ENCODE data around the gene HJURP. TPM values are rescaled to one million over a fixed set of nuclear protein-coding genes. Genes with fewer than 3 reads are reported as not detected.

HJURP gene
- total RNA-seq, 1 donor from 2014 or later, result 45.6 TPM

DNA sequence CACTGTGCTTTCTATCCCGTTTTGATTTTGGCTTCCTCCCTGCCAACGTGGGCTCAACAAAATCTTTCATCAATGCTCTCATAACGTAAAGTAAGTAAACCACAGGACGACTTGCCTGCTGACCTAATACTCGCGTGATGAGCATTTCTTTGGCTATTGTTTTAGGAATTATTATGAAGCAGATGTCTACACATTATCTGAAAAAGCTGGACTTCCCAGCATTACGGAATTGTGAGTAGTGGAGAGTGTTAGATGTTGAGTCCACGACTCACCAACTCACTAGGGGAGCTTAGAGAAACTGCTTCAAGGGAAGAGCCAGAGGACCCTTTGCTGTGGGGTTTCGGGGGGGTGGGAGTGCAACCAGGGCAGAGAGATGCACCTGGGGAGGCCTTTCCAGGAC lies 21.9 kb downstream of the HJURP start:
- peaks cover 4% of the 10 kb centered on the region for H3K4me1 Mint-ChIP-seq
- no peak overlapping the region for H3K27ac Mint-ChIP-seq

DNA sequence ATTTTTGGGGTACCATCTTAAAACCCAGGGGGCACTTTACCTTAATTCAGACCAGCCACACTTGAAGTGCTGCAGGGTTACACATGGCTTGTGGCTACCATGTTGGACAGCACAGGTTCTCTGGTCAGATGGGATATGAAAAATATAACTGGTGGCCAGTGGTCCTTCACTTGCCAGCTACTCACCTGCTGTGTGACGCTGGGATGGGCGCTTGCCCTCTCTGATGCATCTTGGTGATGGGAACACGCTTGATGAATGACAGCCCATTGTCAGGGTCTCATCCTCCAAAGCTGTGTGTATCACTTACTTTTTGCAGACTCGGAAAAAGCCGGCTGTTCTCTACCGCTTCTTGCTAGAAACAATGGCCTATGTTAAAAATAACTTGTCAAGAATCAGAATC lies 22.5 kb downstream of the HJURP start:
- H3K27ac Mint-ChIP-seq, result no peak overlapping the region
- peaks cover 24% of the 10 kb centered on the region for H3K36me3 Mint-ChIP-seq (ENCODE audit: low read depth)
- no peaks in the 10 kb centered on the region for H3K27me3 Mint-ChIP-seq
- H3K4me3 Mint-ChIP-seq, result no peak overlapping the region
- H3K4me1 Mint-ChIP-seq, result peaks cover 4% of the 10 kb centered on the region
- DNase-seq, result no peak
- H3K9me3 Mint-ChIP-seq, result no peaks in the 10 kb centered on the region
- intact Hi-C loops (cut with micrococcal nuclease), result no loop called here

More for the DNA sequence above, 21.9 kb downstream of the HJURP start:
- intact Hi-C loops (cut with micrococcal nuclease), result no loop called here
- DNase-seq, result no peak
- Mint-ChIP-seq H3K27me3 (no peaks in the 10 kb centered on the region), H3K36me3 (ENCODE audit: low read depth) (peaks cover 28% of the 10 kb centered on the region), H3K9me3 (no peaks in the 10 kb centered on the region), H3K4me3 (no peak overlapping the region)

DNA sequence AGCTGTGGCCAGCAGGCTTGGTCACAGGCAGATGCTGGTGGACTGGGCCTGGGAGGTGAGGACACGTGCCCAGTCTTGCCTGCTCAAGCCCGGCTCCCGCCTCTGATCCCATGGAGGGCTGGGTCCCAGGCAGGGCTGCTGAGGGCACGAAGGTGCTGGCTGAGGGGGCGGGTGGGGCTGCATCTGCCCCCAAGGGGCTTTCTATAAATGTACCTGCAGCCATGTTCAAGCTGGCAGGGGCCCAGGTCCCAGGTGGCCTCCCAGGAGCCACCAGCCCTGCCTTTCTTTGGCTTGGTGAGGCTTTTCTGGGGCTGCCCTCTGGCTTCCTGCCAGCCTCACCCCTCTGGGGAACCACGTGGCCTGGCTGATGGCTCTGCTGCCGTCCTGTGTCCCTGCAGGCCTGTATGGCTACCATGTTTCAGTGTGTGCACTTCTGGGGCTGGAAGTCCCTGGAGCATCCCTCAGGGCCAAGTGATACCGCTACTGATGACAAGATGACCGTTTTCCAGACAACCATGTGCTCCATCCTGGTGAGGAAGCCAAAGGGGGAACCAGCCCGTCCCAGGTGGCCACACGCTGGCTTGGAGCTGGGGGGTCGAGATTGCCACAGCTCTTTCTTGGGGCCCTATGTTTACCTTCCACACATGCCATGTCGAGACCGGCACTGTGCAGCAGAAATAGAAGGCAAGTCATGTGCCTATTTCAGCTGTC lies 23.2 kb downstream of the HJURP start:
- H3K4me1 Mint-ChIP-seq, result peaks cover 4% of the 10 kb centered on the region
- intact Hi-C loops (cut with micrococcal nuclease), result no loop called here

DNA sequence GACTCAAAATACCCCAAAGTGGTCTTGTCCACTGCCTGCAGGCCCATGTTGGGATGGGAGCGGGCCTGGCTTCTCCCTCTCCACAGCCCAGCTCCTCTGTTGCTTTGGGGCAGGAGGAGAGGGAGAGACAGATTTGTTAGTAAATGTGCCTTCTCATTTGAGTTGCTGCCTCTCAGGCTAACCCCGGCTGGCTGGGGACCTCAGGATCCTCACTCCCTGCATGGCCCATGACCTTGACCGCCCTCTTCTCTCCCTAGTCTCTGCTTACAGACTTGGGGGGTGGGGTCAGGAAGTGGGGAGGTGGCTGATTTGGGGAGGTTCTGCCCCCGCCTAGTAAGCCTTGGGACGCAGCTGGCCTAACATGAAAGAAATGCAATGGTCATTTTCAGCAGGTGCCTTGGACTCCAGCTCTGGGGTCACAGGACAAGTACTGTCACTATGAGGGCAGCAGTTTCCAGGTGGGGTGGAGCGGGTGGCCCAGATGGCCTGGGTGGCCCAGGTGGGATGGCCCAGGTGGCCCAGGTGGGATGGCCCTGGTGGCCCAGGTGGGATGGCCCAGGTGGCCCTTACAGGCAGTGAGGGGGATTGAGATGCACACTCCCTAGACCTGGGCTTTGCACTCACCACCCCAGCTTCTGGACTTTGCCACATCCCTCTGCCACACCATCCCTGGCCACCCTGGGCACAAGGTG lies 24.1 kb downstream of the HJURP start:
- DNase-seq, result no peak

More for the DNA sequence above, 23.2 kb downstream of the HJURP start:
- H3K27me3 Mint-ChIP-seq, result peaks cover 2% of the 10 kb centered on the region
- no peak for DNase-seq
- no peak overlapping the region for H3K4me3 Mint-ChIP-seq
- H3K36me3 Mint-ChIP-seq (ENCODE audit: low read depth), result peaks cover 18% of the 10 kb centered on the region
- H3K27ac Mint-ChIP-seq, result no peak overlapping the region
- no peaks in the 10 kb centered on the region for H3K9me3 Mint-ChIP-seq

DNA sequence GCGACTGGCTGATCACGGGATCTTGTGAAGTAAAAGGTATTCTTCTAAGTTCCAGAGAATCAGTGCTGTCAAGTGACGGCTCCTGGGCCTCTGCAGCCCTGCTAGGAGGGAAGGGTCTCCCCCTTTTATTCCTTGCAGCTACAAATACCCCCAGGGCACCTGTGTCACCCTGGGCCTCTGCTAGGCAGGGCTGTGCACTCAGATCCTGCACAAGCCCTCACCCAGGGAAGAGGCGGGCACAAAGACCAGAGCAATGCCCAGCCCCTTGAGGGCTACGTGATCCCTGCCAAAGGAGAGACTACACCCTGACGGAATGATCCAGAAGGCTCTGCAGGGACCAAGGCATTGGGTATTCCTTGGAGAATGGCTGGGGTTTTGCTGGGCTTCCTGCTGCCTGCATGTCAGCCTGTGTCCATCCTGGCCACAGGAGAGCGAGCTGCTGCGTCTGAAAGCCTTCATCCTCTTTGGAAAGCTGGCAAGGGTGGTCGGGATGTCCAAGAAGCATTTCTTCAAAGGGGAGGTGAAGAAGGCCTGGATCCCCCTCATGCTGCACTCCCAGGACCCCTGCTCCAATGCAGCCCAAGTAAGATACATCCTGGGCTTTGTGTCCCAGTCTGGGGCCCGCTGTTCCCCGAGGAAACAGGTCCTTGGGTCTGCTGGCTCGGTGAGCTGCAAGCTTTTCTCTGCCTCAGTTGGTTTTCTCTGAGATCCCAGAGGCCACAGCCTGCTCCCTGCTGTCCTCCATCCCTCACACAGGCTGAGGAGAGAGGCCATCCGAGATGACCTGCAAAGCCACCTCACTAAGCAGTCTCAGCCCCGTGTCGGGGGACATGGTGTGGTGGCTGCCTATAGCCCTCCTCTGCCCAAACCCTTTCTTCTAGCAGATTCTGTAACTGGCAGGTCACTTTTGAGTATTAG lies 24.9 kb downstream of the HJURP start:
- intact Hi-C loops (cut with micrococcal nuclease), result no loop called here
- no peaks in the 10 kb centered on the region for H3K4me1 Mint-ChIP-seq
- H3K36me3 Mint-ChIP-seq (ENCODE audit: low read depth), result peaks cover 7% of the 10 kb centered on the region
- peaks cover 11% of the 10 kb centered on the region for H3K27me3 Mint-ChIP-seq
- H3K4me3 Mint-ChIP-seq, result no peak overlapping the region
- no peak for DNase-seq
- no peaks in the 10 kb centered on the region for H3K9me3 Mint-ChIP-seq
- H3K27ac Mint-ChIP-seq, result no peak overlapping the region

More for the DNA sequence above, 24.1 kb downstream of the HJURP start:
- Mint-ChIP-seq H3K9me3 (no peaks in the 10 kb centered on the region), H3K4me1 (peaks cover 4% of the 10 kb centered on the region), H3K4me3 (no peak overlapping the region), H3K36me3 (ENCODE audit: low read depth) (peaks cover 13% of the 10 kb centered on the region), H3K27ac (no peak overlapping the region), H3K27me3 (peaks cover 7% of the 10 kb centered on the region)
- intact Hi-C loops (cut with micrococcal nuclease), result no loop called here

DNA sequence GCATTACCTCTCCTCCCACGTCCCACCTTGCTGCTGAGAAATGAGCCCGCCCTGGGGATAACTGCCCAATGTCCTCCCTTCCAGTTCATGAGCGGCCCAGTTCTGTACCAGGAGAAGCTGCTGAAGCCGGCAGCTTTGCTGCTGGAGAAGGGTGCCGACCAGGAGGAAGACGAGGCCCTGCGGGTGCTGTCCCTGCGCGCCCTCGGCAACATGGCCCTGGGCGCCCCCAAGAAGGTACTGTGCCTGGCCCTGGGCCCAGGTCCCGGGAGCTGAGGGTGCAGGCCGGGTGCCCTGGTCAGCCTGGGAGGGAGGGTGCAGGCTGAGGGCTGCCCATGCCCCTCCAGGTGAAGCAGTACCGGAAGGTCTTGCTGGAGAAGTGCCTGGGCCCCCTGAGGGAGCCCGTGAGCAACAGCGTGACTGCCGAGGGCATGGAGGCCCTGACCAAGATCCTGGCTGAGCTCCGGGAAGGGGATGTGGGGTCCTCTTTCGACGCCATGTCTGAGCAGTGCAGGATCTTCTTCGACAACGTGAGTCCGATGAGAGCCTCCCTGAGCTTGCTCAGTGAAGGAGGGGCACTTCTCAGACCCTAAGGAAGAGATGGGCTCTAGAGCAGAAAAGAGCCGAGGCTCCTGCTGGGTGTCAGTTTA lies 25.7 kb downstream of the HJURP start:
- Mint-ChIP-seq H3K27ac (no peak overlapping the region), H3K4me1 (no peaks in the 10 kb centered on the region)
- DNase-seq, result no peak

DNA sequence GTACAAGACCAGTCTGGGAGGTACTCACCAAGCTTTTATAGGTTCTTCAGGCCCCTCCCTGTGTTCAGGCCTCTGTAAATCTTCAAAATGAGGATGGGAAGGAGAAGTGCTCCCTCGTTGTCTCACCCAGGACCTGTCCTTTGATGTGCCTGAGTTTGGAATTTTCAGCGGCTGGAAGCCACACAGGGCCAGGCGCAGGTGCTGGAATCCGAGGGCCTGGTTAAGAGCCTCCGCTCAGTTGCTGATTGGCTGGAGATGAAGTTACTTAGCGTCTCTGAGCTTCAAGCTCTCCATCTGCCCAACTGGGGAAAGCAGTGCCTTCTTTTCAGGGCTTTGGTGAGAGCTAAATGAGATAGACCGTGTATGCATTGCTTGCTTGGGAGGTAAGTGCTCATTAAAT lies 30.0 kb downstream of the HJURP start:
- Mint-ChIP-seq H3K27ac (no peak overlapping the region), H3K9me3 (no peaks in the 10 kb centered on the region), H3K36me3 (ENCODE audit: low read depth) (no peaks in the 10 kb centered on the region), H3K4me3 (no peak overlapping the region), H3K4me1 (no peaks in the 10 kb centered on the region), H3K27me3 (peaks cover 11% of the 10 kb centered on the region)
- DNase-seq, result no peak
- intact Hi-C loops (cut with micrococcal nuclease), result no loop called here

More for the DNA sequence above, 25.7 kb downstream of the HJURP start:
- Mint-ChIP-seq H3K9me3 (no peaks in the 10 kb centered on the region), H3K27me3 (peaks cover 11% of the 10 kb centered on the region), H3K4me3 (no peak overlapping the region), H3K36me3 (ENCODE audit: low read depth) (peaks cover under 1% of the 10 kb centered on the region)
- intact Hi-C loops (cut with micrococcal nuclease), result no loop called here

DNA sequence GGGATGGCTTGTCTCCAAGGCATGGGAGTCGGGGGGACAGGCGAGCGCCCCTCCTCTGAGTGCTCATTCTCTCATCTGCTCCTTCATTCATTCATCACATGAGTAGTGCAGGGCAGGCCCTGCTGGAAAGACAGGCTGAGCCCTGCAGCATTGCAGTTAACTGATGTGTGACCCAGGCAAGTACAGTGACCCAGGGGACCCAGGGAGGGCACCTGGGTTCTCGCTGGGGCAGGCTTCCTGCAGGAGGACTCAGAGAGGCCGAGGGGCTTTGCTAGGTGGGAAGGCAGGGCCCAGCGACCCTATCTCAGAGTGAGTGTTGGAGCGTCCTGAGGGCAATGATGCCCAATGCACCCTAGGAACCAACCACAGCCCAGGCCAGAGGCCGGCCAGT lies 30.6 kb downstream of the HJURP start:
- DNase-seq, result no peak
- H3K4me3 Mint-ChIP-seq, result no peak overlapping the region
- no peaks in the 10 kb centered on the region for H3K4me1 Mint-ChIP-seq
- peaks cover 11% of the 10 kb centered on the region for H3K27me3 Mint-ChIP-seq
- no peaks in the 10 kb centered on the region for H3K9me3 Mint-ChIP-seq
- H3K36me3 Mint-ChIP-seq (ENCODE audit: low read depth), result no peaks in the 10 kb centered on the region
- no peak overlapping the region for H3K27ac Mint-ChIP-seq
- intact Hi-C loops (cut with micrococcal nuclease), result no loop called here

DNA sequence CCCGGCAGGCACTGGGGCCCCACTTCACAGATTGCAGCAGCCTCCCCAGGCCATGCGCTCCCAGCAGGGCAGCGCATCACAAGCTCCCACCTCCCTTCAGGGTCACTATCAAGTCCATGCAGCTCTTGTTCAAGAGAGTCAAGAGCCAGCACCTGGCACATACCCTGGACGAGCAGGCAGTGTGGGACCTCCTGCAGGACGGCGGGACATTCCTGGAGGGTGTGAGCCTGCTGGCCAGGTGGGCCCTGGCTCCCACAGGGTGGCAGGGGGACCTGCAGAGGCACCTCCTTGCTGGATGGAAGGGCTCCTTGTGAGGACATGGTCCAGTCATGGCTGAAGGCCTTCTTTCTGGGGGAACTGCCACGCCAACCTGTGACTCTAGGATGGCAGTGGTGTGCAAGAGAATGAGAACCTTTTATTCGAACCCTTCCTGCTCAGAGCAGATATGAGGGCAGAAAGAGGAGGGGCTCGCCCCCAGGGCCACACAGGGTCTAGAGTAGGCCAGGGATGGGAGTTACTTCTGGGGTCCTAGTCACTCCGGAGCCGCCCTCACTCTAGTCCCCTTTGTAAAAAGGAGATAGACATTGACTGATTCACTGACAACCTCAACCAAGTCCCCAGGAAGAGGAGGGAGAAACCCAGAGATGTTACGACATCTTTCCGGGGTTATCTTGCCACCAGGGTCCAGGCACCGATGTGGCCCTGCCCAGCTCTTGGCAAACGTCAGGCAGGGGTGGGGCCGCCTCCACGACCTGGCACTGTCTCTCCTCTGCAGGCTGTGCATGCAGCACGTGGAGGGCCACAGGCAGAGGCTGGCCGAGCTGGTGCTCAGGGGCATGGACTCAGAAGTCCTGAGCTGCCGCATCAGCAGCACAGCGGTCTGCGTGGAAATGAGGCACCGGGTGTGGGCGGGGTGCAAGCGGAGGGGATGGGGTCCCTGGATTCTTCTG lies 31.3 kb downstream of the HJURP start:
- no peak for DNase-seq
- Mint-ChIP-seq H3K27ac (no peak overlapping the region), H3K27me3 (peaks cover 11% of the 10 kb centered on the region), H3K9me3 (no peaks in the 10 kb centered on the region), H3K36me3 (ENCODE audit: low read depth) (no peaks in the 10 kb centered on the region), H3K4me3 (no peak overlapping the region), H3K4me1 (no peaks in the 10 kb centered on the region)
- intact Hi-C loops (cut with micrococcal nuclease), result no loop called here

DNA sequence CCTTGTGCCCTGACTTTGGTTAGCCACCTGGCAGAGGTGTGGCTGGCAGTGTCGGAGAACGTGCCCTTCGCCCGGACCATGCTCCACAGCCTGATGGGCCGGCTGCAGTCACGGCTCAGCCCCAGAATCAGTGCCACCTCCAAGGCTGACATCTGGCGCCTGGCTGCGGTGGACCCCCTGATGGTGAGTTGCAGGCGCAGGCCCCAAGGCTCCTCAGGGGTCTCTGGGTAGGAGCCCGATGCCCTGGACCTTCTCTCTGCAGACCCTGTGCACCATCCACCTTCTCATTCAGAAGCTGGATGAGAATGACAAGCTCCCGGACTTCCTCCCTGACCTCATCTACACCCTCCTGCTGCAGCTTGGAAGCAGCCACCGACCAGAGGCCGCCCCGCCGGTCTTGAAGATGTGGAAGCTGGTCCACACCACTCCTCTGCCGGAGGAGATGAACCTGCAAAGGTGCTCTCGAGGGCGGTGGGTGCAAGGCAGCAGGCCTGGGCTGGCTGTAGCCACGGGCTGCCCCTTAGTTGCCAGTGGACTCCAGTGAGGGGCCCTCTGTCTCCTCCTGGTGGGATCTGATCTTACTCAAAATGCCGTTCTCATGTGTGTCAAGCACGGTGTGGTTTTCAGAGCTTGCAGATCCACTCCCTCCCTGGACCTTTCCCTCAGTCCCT lies 32.1 kb downstream of the HJURP start:
- peaks cover 11% of the 10 kb centered on the region for H3K27me3 Mint-ChIP-seq
- H3K9me3 Mint-ChIP-seq, result no peaks in the 10 kb centered on the region
- no peak overlapping the region for H3K4me3 Mint-ChIP-seq
- no peak overlapping the region for H3K27ac Mint-ChIP-seq
- intact Hi-C loops (cut with micrococcal nuclease), result no loop called here
- H3K36me3 Mint-ChIP-seq (ENCODE audit: low read depth), result no peaks in the 10 kb centered on the region
- H3K4me1 Mint-ChIP-seq, result no peaks in the 10 kb centered on the region
- DNase-seq, result no peak

DNA sequence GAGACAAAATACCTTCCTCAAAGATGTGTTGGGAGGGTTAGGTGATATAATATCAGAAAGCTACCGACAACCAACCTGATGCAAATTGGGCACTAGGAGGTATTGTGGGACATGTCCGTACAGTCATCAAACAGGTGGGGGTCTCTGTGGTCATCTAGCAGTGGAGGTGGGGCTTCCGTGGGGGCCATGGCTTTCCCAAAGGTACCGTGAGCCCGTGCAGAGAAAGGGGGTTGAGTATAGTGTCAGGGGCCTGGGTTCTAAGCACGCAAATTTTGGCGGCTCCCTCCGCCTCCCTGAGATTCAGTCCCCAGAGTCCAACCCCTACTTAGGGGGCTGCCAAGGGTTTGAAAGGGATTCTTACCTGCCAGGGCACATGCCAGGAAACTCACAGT lies 32.6 kb downstream of the HJURP start:
- intact Hi-C loops (cut with micrococcal nuclease), result no loop called here
- no peak for DNase-seq
- H3K4me3 Mint-ChIP-seq, result no peak overlapping the region

DNA sequence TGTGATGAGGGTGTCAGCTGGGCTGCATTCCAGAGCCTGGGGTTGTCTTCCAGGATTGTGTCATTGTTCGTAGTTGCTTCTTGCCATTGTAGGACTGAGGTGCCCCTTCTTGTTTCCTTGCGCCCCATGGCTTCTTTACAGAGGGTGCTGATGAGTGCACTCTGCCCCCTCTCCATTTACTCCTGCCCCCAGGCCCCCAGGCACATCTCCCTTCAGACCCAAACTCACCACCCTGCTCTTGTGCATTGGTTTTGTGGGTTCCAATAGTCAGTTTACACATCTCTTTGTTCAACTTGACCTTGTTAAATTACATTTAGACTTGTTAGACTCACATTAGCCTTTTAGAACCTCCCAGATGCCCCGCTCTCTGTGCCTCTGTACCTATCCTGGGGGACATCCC lies 33.1 kb downstream of the HJURP start:
- intact Hi-C loops (cut with micrococcal nuclease), result no loop called here
- Mint-ChIP-seq H3K36me3 (ENCODE audit: low read depth) (no peaks in the 10 kb centered on the region), H3K27me3 (peaks cover 12% of the 10 kb centered on the region), H3K4me1 (no peaks in the 10 kb centered on the region), H3K9me3 (no peaks in the 10 kb centered on the region), H3K27ac (no peak overlapping the region), H3K4me3 (no peak overlapping the region)
- DNase-seq, result no peak

More for the DNA sequence above, 32.6 kb downstream of the HJURP start:
- H3K27ac Mint-ChIP-seq, result no peak overlapping the region
- H3K4me1 Mint-ChIP-seq, result no peaks in the 10 kb centered on the region
- no peaks in the 10 kb centered on the region for H3K36me3 Mint-ChIP-seq (ENCODE audit: low read depth)
- no peaks in the 10 kb centered on the region for H3K9me3 Mint-ChIP-seq
- H3K27me3 Mint-ChIP-seq, result peaks cover 11% of the 10 kb centered on the region
